HG02973 (cell line): ENCODE measurements around the gene TMEM98.
"Not testable (repeated sequence)": the region's sequence is repeated elsewhere in the genome, so short reads cannot be mapped to it uniquely, and the experiment has no call there.

Source experiments
- ATAC-seq: cut with Tn5 transposase; IDR thresholded peaks from one replicate; pipeline ENCODE4 v1.9.1; 2021; ENCODE audit warnings: moderate library complexity; ENCODE audit not compliant: unreplicated experiment

TMEM98 gene

GRCh38 chr17:32976605-32977004, 48.7 kb downstream of the TMEM98 start:
- ATAC-seq: no peak

GRCh38 chr17:32980230-32980629, 52.3 kb downstream of the TMEM98 start:
- ATAC-seq: no peak

- ATAC-seq: not testable (repeated sequence)
These were observed 53.7 kb downstream of the TMEM98 start for GRCh38 chr17:32981611-32982010.

GRCh38 chr17:32985050-32985756, 57.2 kb downstream of the TMEM98 start:
- no peak for ATAC-seq

GRCh38 chr17:32987453-32987805, 59.5 kb downstream of the TMEM98 start:
- ATAC-seq: not testable (repeated sequence)

GRCh38 chr17:32987868-32988267, 59.9 kb downstream of the TMEM98 start:
- ATAC-seq: not testable (repeated sequence)

- no peak for ATAC-seq
These were observed 60.6 kb downstream of the TMEM98 start for GRCh38 chr17:32988481-32989101.

GRCh38 chr17:32992321-32993033, 64.5 kb downstream of the TMEM98 start:
- no peak for ATAC-seq

- no peak for ATAC-seq
These were observed 66.0 kb downstream of the TMEM98 start for GRCh38 chr17:32993977-32994376.
